GM10847 (cell line): ENCODE data around the gene MEGF11.

Source experiments
- POLR2A ChIP-seq: IDR thresholded peaks from 2 replicates; pipeline ENCODE4 v1.6.1; 2011; ENCODE audit not compliant: insufficient read length; ENCODE audit errors: extremely low read depth

MEGF11 gene

GRCh38 chr15:66161108-66161507 is 92.4 kb downstream of the MEGF11 start:
- TF ChIP-seq POLR2A, result no peak

DNA sequence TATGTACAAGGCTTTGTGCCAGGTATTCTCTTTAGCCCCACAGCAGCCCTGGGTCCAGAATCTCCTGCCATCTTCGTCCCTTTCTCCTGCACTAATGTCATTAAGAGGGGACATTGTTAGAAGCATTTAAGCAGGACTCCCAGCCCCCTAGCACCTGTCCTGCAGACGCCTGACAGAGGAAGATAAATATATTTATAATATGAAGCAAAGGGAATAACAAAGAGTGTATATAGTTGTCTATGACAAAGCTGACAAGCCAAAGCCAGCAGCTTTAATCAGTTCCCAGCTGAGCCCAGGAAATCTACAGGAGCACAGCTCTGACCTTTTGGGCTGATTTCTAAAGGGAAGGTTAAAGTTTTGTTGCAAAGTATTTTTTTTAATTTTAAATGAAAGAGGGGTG is 96.0 kb downstream of the MEGF11 start:
- no peak for TF ChIP-seq POLR2A

DNA sequence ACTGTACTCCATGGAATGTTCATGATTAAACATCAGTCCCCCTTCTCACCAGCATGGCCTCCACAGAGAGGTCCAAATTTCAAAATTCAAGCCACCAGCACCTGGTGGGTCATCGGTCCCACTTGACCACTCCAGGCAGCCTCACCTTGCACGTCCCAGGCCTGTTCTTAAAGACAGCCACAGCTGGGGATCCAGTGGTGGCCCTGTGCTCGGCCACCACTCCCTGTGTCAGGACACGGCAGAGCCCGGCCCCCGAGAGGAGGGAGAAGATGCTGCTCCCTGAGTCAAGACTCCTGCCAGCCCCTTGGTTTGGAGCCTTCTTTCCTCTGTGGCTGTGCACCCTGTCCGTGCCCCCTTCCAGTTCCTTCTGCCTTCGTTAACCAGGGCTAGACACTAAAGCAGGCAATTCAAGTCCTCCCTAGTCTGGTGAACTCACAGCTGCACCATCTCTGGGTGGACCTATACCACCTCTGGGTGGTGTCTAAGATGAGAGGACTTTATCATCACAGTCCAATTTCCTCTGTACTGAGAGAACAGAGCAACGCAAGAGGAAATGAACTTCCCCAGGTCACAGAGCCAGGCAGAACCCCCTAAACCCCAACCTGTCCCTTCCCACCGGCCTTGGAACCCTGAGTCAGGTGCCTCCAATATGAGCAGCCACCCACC is 97.1 kb downstream of the MEGF11 start:
- TF ChIP-seq POLR2A, result no peak

GRCh38 chr15:66155065-66155464 is 98.5 kb downstream of the MEGF11 start:
- TF ChIP-seq POLR2A, result no peak

- no peak for TF ChIP-seq POLR2A
Observed at GRCh38 chr15:66154581-66154980, 99.0 kb downstream of the MEGF11 start.

DNA sequence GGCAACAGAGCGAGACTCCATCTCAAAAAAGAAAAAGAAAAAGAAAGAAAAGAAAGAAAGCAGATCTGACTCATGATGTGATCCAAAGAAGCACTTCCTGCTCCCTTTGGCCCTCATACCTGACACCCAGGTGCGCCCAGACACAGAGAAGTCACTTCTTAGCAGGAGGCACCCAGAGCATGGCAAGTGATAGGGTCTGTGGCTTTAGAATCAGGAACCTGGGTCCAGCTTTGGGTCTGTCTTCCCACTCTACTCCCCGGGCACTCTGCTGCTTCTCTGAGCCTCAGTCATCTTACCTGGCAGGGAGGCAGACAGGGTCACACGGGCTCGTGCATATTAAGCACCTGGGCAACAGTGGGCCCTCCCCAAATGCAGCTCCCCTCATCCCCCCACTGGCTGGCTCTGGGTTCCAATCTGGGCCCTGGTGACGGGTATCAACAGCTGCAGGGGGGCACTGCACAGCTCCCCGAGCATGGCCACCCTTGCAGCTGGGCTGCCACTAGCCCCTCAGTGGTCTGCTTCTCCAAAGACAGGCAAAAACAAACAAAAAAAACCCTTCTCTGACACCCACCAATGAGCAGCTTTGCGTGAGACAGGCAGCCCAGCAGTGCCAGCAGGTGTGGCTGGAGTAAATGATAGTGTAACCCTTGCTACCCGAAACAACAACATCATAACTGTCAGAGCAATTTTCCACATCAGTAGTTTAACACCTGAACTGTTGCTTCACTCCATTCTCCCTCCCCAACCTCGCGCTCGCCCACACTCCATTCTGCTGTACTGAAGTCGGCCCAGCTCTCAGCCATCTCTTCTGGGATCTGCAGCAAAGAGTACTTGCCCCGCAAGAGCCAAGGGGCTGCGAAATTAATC is 99.8 kb downstream of the MEGF11 start:
- no peak for TF ChIP-seq POLR2A

GRCh38 chr15:66152650-66153049 is 100.9 kb downstream of the MEGF11 start:
- TF ChIP-seq POLR2A, result no peak

DNA sequence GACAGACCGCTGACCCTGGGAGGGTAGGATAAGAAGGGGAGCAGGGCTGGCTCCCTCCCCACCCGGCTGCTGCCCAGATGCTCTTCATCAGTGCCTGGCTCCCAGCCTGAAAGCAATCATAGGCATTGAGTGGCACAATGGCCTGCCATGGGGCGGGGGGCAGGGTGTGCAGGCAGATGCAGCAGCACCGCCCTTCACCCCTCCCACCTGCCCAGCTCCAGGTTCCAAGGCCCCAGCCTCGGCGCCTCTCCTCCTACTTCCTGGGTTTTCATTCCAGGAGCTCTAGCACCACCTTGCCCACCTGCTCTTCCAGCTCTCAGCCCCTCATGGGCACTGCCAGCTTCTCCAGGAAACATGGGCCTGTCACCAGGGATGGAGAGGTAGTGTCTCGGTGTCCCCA is 101.7 kb downstream of the MEGF11 start:
- no peak for TF ChIP-seq POLR2A

DNA sequence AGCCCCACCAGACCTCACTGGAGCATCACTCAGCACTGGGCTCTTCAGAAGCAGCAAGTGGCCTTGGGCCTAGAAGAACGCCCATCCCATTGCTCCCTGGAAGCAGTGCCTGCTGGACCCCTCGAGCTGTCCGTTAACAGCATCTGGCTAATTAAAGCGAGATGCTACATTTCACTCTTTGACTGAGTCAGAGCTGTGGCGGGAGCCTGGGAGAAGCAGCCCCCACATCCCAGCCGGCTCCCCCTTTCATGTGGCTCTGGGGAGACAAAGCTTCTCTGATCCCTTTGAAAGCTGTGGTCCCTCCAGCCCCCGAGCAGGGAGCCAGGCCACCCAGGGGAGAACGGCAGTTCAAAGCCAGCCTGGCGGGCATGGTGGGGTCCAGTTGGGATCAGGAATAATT is 103.7 kb downstream of the MEGF11 start:
- no peak for TF ChIP-seq POLR2A

DNA sequence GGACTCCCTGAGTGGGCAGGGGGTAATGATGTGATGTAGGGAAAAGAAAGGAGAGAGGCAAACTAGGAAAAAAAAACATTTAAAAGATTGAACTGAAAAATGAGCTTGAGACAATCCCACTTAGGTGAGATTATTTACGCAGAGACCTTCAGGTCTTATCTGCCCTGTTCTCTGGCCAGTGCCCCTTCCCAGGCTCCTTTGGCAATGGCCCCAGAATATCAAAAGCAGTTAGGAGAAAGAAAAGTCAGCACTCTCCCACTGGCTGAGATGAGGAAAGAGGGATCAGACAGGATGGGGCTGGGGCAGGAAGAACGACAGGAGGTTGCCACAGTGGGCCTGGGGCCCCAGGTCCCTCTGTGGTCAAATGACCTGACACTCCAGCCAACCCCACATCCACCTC is 105.4 kb downstream of the MEGF11 start:
- TF ChIP-seq POLR2A, result no peak

DNA sequence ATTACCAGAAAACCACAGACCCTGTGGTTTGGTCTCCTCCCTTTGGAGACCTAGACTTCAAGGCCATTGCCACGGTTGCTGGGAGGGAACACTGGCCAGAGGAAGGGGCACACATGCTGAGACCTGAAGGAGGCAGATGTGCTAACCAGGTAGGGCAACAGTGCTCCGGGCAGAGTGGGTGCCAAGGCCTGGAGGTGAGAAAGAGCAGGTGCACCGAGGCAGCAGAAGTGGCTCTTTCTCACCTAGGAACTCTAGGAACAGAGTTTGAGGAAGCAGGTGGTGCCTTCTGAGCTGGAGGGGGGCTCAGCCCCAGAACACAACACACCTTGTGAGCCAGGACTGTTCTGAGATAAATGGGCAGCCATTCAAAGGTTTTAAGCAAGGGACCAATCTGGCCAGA is 106.1 kb downstream of the MEGF11 start:
- TF ChIP-seq POLR2A, result no peak

GRCh38 chr15:66145726-66146182 is 107.8 kb downstream of the MEGF11 start:
- no peak for TF ChIP-seq POLR2A

- no peak for TF ChIP-seq POLR2A
Observed at GRCh38 chr15:66144978-66145725, 108.4 kb downstream of the MEGF11 start.

- TF ChIP-seq POLR2A, result no peak
Observed at GRCh38 chr15:66142285-66142684, 111.3 kb downstream of the MEGF11 start.

- no peak for TF ChIP-seq POLR2A
Observed at GRCh38 chr15:66139591-66140207, 113.9 kb downstream of the MEGF11 start.

- TF ChIP-seq POLR2A, result no peak
Observed at GRCh38 chr15:66138892-66139590, 114.5 kb downstream of the MEGF11 start.
